ENCODE results near the gene HCFC1R1. TPM values are rescaled to one million over a fixed set of nuclear protein-coding genes. Genes with fewer than 3 reads are reported as not detected.
A peak's percentile ranks its signal among the peaks of the same experiment; 100 is the strongest.

Gene HCFC1R1
- polyA plus RNA-seq, 1 of the 3 experiments (the other 2 are of a cell fraction): 54.9 TPM

DNA sequence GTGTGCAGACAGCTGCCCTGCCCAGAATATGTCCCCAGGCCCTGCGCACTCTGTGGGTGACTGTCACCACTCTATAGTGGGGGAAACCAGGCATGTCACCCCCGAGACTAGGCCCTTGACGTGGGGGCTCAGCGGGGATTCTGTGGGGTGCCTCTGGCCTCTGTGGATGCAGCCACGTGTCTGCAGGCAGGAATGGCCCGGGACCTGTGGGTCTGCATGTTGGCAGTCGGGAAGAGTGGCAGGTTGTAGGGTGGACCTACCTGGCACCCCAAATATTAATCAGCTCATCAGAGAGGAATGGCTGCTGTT, 42.7 kb upstream of the HCFC1R1 start:
- Histone ChIP-seq H3K9me2 (no peaks in the 10 kb centered on the region), H3K4me2 (peak overlapping the region; percentile 46; the same call in 1 of the 2 replicates), H3K79me2 (ENCODE audit: insufficient read depth) (no peaks in the 10 kb centered on the region), H3K4me1 (ENCODE audit: control insufficient read depth in 1 of 2, insufficient read depth in 2 of 2, low read depth in 1 of 2, low read length in 1 of 2) (no peaks in the 10 kb centered on the region; a peak in 1 of 4 replicates), H3K9me3 (no peaks in the 10 kb centered on the region), H4K20me1 (ENCODE audit: insufficient read depth) (no peaks in the 10 kb centered on the region), H3F3A (replicated peaks; ENCODE audit: insufficient read depth) (no peaks in the 10 kb centered on the region), H3K36me3 (replicated peaks in 1 of 2; ENCODE audit: control insufficient read depth in 1 of 2, insufficient read depth in 2 of 2, low read length in 1 of 2) (no peaks in the 10 kb centered on the region), H3K27ac (ENCODE audit: low read depth in 2 of 2, low read length in 1 of 2) (no peak overlapping the region), H3K4me3 (ENCODE audit: low read depth in 2 of 2, low read length in 1 of 2) (no peak overlapping the region; a peak in 1 of 4 replicates), H3K9ac (no peak overlapping the region), H3K27me3 (ENCODE audit: insufficient read depth) (no peaks in the 10 kb centered on the region), H2AFZ (ENCODE audit: low read depth) (no peak overlapping the region)
- no peak for DNase-seq
- POLR2A ChIA-PET: no interaction called here
- TF ChIP-seq USF1 (IDR thresholded peaks at IDR 0.05; ENCODE audit: borderline replicate concordance, low read depth) (no peak), RFX5 (IDR thresholded peaks at IDR 0.05; ENCODE audit: low read length) (no peak)
- CTCF ChIA-PET: interaction anchor here (1.8 to 3.9 kb wide), 2 partner anchors 32 to 37 kb away, joined by 5 to 26 read pairs; no protein-coding TSS in a partner anchor
- 85% methylated on average over 4 of the region's 7 CpGs for WGBS (ENCODE audit: low lambda C conversion rate)

DNA sequence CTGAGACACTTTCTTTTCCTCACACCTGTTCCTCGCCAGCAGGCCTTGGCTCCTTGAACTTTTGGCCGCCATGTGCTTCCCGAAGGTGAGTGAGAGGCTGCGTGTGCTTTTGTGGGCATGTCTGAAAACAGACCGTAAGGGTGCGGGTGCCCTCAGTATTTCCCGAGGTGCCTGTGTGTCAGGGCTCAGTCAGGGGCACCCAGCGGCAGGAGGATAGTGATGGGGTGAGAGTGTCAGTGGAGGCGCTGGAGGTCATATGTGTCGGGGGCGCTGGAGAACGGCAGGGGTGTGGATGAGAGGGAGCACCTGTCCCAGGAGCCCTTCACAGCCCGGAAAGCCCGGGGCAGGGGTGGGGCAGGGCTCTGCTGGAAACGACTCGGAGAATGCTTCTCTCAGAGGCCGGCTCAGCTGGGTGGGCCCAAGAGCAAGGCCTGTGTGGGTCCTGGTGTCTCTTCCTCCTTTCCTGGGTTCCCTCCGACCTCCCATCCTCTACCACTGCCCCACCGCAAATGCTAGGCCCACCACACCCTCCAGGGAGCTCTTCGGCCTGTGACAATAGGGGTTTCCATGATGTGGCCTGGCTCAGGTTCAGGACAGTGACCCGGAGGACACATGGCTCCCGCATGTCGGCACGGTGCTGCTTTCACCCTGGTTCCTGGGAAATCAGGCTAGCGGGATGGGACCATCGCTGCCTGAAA, 42.1 kb upstream of the HCFC1R1 start:
- H3K9ac ChIP-seq: peak overlapping the region; percentile 59

GRCh38 chr16:3065069-3065741, 41.5 kb upstream of the HCFC1R1 start, which contains the start of gene IL32:
IL32 (plus strand) TSS chr16:3065640; CDS start chr16:3065812, 172 bp downstream.
- TF ChIP-seq GABPA (IDR thresholded peaks at IDR 0.05; ENCODE audit: low read depth): no peak
- no peak for TF ChIP-seq POLR2AphosphoS5 (IDR thresholded peaks at IDR 0.05; ENCODE audit: low read depth, low read length)
- no peak for TF ChIP-seq RAD21 (IDR thresholded peaks at IDR 0.05; ENCODE audit: low read length)
- no peak for TF ChIP-seq RFX5 (IDR thresholded peaks at IDR 0.05; ENCODE audit: low read length)
- TF ChIP-seq FOXJ3 (CRISPR knock-in tag; IDR thresholded peaks at IDR 0.05): no peak
- 0 out of 2 replicates have a peak, but pooled peaks have one; percentile 25 for TF ChIP-seq TCF12 (IDR thresholded peaks at IDR 0.05)
- TF ChIP-seq, protein P1, sequence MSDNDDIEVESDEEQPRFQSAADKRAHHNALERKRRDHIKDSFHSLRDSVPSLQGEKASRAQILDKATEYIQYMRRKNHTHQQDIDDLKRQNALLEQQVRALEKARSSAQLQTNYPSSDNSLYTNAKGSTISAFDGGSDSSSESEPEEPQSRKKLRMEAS (IDR thresholded peaks at IDR 0.05; ENCODE audit: low read depth): no peak
- TF ChIP-seq EZH2phosphoT487 (IDR thresholded peaks at IDR 0.05; ENCODE audit: borderline replicate concordance, low read depth): no peak
- TF ChIP-seq NFIC (IDR thresholded peaks at IDR 0.05; ENCODE audit: borderline replicate concordance): no peak
- no peak for DNase-seq
- 48% methylated on average over 11 of the region's 13 CpGs for WGBS (ENCODE audit: low lambda C conversion rate)
- H3K4me2 ChIP-seq: peak within 1 kb of the TSS; percentile 46; the same call in 1 of the 2 replicates
- peak within 1 kb of the TSS in 1 of 2 experiments; percentile 50; a peak in 1 of 4 replicates for H3K4me3 ChIP-seq (ENCODE audit: low read depth in 2 of 2, low read length in 1 of 2)
- no peaks in the 10 kb centered on the region for H4K20me1 ChIP-seq (ENCODE audit: insufficient read depth)
- ChIA-PET CTCF (interaction anchor here (1.0 to 3.9 kb wide), 5 partner anchors 15 to 36 kb away, joined by 3 to 26 read pairs (median 3); no protein-coding TSS in a partner anchor), POLR2A (no interaction called here)
- peak within 1 kb of the TSS; percentile 80 for H2AFZ ChIP-seq (ENCODE audit: low read depth)
- H3K9ac ChIP-seq: peak within 1 kb of the TSS; percentile 59
- no peak within 1 kb of the TSS for H3K27ac ChIP-seq (ENCODE audit: low read depth in 2 of 2, low read length in 1 of 2)
- H3K27me3 ChIP-seq (ENCODE audit: insufficient read depth): no peaks in the 10 kb centered on the region
- H3K9me3 ChIP-seq: no peaks in the 10 kb centered on the region
- no peaks in the 10 kb centered on the region for H3K36me3 ChIP-seq (replicated peaks in 1 of 2; ENCODE audit: control insufficient read depth in 1 of 2, insufficient read depth in 2 of 2, low read length in 1 of 2)
- no peaks in the 10 kb centered on the region for H3K79me2 ChIP-seq (ENCODE audit: insufficient read depth)
- H3F3A ChIP-seq (replicated peaks; ENCODE audit: insufficient read depth): no peaks in the 10 kb centered on the region
- no peaks in the 10 kb centered on the region for H3K9me2 ChIP-seq
- H3K4me1 ChIP-seq (ENCODE audit: control insufficient read depth in 1 of 2, insufficient read depth in 2 of 2, low read depth in 1 of 2, low read length in 1 of 2): no peaks in the 10 kb centered on the region; a peak in 1 of 4 replicates

More for the DNA sequence above, 42.1 kb upstream of the HCFC1R1 start:
- no peaks in the 10 kb centered on the region for H3K9me3 ChIP-seq
- no peaks in the 10 kb centered on the region for H3K79me2 ChIP-seq (ENCODE audit: insufficient read depth)
- H3K36me3 ChIP-seq (replicated peaks in 1 of 2; ENCODE audit: control insufficient read depth in 1 of 2, insufficient read depth in 2 of 2, low read length in 1 of 2): no peaks in the 10 kb centered on the region
- H3F3A ChIP-seq (replicated peaks; ENCODE audit: insufficient read depth): no peaks in the 10 kb centered on the region
- H2AFZ ChIP-seq (ENCODE audit: low read depth): peak overlapping the region; percentile 80
- H3K9me2 ChIP-seq: no peaks in the 10 kb centered on the region
- no peak overlapping the region for H3K27ac ChIP-seq (ENCODE audit: low read depth in 2 of 2, low read length in 1 of 2)
- H3K4me3 ChIP-seq (ENCODE audit: low read depth in 2 of 2, low read length in 1 of 2): peak overlapping the region in 1 of 2 experiments; percentile 50; a peak in 1 of 4 replicates
- DNase-seq: no peak
- WGBS (ENCODE audit: low lambda C conversion rate): 93% methylated on average over 10 of the region's 26 CpGs
- CTCF ChIA-PET: interaction anchor here (1.0 to 3.9 kb wide), 4 partner anchors 14 to 37 kb away, joined by 3 to 26 read pairs (median 4); no protein-coding TSS in a partner anchor
- TF ChIP-seq EZH2phosphoT487 (IDR thresholded peaks at IDR 0.05; ENCODE audit: borderline replicate concordance, low read depth) (no peak), TCF12 (IDR thresholded peaks at IDR 0.05) (no peak)
- H3K4me1 ChIP-seq (ENCODE audit: control insufficient read depth in 1 of 2, insufficient read depth in 2 of 2, low read depth in 1 of 2, low read length in 1 of 2): no peaks in the 10 kb centered on the region; a peak in 1 of 4 replicates
- H3K4me2 ChIP-seq: peak overlapping the region; percentile 46; the same call in 1 of the 2 replicates
- no peaks in the 10 kb centered on the region for H3K27me3 ChIP-seq (ENCODE audit: insufficient read depth)
- POLR2A ChIA-PET: no interaction called here
- no peaks in the 10 kb centered on the region for H4K20me1 ChIP-seq (ENCODE audit: insufficient read depth)
